LHCN-M2 (cell line): ENCODE data around the gene TPK1. TPM values are rescaled to one million over a fixed set of nuclear protein-coding genes. Genes with fewer than 3 reads are reported as not detected.
"Not testable (repeated sequence)": the region's sequence is repeated elsewhere in the genome, so short reads cannot be mapped to it uniquely, and the experiment has no call there.

Experiments used
- DNase-seq: peaks from one replicate; pipeline ENCODE4 v3.0.0-alpha.2; 2012; ENCODE audit warnings: low read depth
- total RNA-seq: library from RNA; depleted of rRNA; stranded (reverse); fragments of >200 nt; gene quantifications from 2 replicates; pipeline ENCODE4 v1.2.3, GENCODE V29; 2014

TPK1 gene
- total RNA-seq, 1 experiment from 2014 or later = 2.3 TPM

- no peak for DNase-seq
These were observed 58.6 kb downstream of the TPK1 start for GRCh38 chr7:144777005-144777839.

- no peak for DNase-seq
These were observed 59.4 kb downstream of the TPK1 start for GRCh38 chr7:144776447-144776846.

GRCh38 chr7:144775749-144776148 is 60.1 kb downstream of the TPK1 start:
- no peak for DNase-seq

GRCh38 chr7:144771927-144772326 is 63.9 kb downstream of the TPK1 start:
- DNase-seq = no peak

GRCh38 chr7:144771174-144771573 is 64.7 kb downstream of the TPK1 start:
- DNase-seq = no peak

- DNase-seq = no peak
These were observed 66.5 kb downstream of the TPK1 start for GRCh38 chr7:144769352-144769751.

- DNase-seq = no peak
These were observed 67.2 kb downstream of the TPK1 start for GRCh38 chr7:144768633-144769032.

- DNase-seq = no peak
These were observed 72.6 kb downstream of the TPK1 start for GRCh38 chr7:144763291-144763690.

- DNase-seq = no peak
These were observed 73.0 kb downstream of the TPK1 start for GRCh38 chr7:144762853-144763252.

GRCh38 chr7:144761493-144761892 is 74.4 kb downstream of the TPK1 start:
- no peak for DNase-seq

- DNase-seq = no peak
These were observed 76.2 kb downstream of the TPK1 start for GRCh38 chr7:144759653-144760052.

GRCh38 chr7:144747936-144748335 is 87.9 kb downstream of the TPK1 start:
- DNase-seq = no peak

- peak; percentile 3 for DNase-seq
These were observed 97.0 kb downstream of the TPK1 start for GRCh38 chr7:144738708-144739314.

GRCh38 chr7:144738146-144738545 is 97.7 kb downstream of the TPK1 start:
- DNase-seq = no peak

GRCh38 chr7:144736880-144737493 is 98.9 kb downstream of the TPK1 start:
- DNase-seq = no peak

- DNase-seq = no peak
These were observed 100.2 kb downstream of the TPK1 start for GRCh38 chr7:144735505-144736276.

- DNase-seq = no peak
These were observed 104.0 kb downstream of the TPK1 start for GRCh38 chr7:144731661-144732351.

- DNase-seq = no peak
These were observed 105.6 kb downstream of the TPK1 start for GRCh38 chr7:144730224-144730623.

- no peak for DNase-seq
These were observed 106.6 kb downstream of the TPK1 start for GRCh38 chr7:144729226-144729625.

- no peak for DNase-seq
These were observed 107.3 kb downstream of the TPK1 start for GRCh38 chr7:144728551-144728950.

- DNase-seq = not testable (repeated sequence)
These were observed 109.0 kb downstream of the TPK1 start for GRCh38 chr7:144726840-144727239.
